SK-N-SH treated with all-trans-retinoic acid at 6 μM for 48 hours (cell line): ENCODE measurements around the gene RFPL4A.

ENCODE experiments used
- ARNTL ChIP-seq: fragments of 450-650 bp; formaldehyde crosslinking; IDR thresholded peaks from 2 replicates; pipeline ENCODE4 v1.5.0; 2020; ENCODE audit warnings: low read depth, mild to moderate bottlenecking, moderate library complexity, borderline replicate concordance
- BACH2 ChIP-seq: fragments of 250-450 bp; sonication (Bioruptor Pico); IDR thresholded peaks from 2 replicates; pipeline ENCODE4 v1.9.0; 2021; ENCODE audit warnings: mild to moderate bottlenecking, borderline replicate concordance
- CSDC2 ChIP-seq: fragments of 250-450 bp; sonication (Bioruptor Pico); IDR thresholded peaks from 2 replicates; pipeline ENCODE4 v1.5.0; 2020; ENCODE audit warnings: mild to moderate bottlenecking, moderate library complexity
- GLIS3 ChIP-seq: fragments of 250-450 bp; sonication (Bioruptor Pico); IDR thresholded peaks from 2 replicates; pipeline ENCODE4 v1.5.0; 2020; ENCODE audit warnings: mild to moderate bottlenecking, moderate library complexity
- OSR1 ChIP-seq: fragments of 250-450 bp; sonication (Bioruptor Pico); IDR thresholded peaks from 2 replicates; pipeline ENCODE4 v1.8.0; 2022; ENCODE audit warnings: moderate library complexity, mild to moderate bottlenecking, inconsistent platforms
- TCF4 ChIP-seq: fragments of 250-450 bp; sonication (Bioruptor Pico); IDR thresholded peaks from 2 replicates; pipeline ENCODE4 v1.8.0; 2021; ENCODE audit warnings: mild to moderate bottlenecking, moderate library complexity, borderline replicate concordance
- TSHZ2 ChIP-seq: fragments of 250-450 bp; sonication (Bioruptor Pico); IDR thresholded peaks from 2 replicates; pipeline ENCODE4 v1.5.0; 2020; ENCODE audit warnings: mild to moderate bottlenecking, moderate library complexity
- TF ChIP-seq, protein P1 (sequence below): fragments of 250-450 bp; sonication (Bioruptor Pico); IDR thresholded peaks from 2 replicates; pipeline ENCODE4 v1.5.1; 2021; ENCODE audit warnings: mild to moderate bottlenecking, moderate library complexity

- TF ChIP-seq, protein P1, sequence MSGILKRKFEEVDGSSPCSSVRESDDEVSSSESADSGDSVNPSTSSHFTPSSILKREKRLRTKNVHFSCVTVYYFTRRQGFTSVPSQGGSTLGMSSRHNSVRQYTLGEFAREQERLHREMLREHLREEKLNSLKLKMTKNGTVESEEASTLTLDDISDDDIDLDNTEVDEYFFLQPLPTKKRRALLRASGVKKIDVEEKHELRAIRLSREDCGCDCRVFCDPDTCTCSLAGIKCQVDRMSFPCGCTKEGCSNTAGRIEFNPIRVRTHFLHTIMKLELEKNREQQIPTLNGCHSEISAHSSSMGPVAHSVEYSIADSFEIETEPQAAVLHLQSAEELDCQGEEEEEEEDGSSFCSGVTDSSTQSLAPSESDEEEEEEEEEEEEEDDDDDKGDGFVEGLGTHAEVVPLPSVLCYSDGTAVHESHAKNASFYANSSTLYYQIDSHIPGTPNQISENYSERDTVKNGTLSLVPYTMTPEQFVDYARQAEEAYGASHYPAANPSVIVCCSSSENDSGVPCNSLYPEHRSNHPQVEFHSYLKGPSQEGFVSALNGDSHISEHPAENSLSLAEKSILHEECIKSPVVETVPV (CRISPR knock-in tag): no peak
- TF ChIP-seq BACH2: no peak
- no peak for TF ChIP-seq TSHZ2 (CRISPR knock-in tag)
- no peak for TF ChIP-seq OSR1 (CRISPR knock-in tag)
- TF ChIP-seq ARNTL: no peak
- no peak for TF ChIP-seq GLIS3 (CRISPR knock-in tag)
- no peak for TF ChIP-seq TCF4 (CRISPR knock-in tag)
- no peak for TF ChIP-seq CSDC2
These were observed 50.6 kb downstream of the RFPL4A start for GRCh38 chr19:55809381-55810058.
